ENCODE results near the gene FAM120B. TPM values are rescaled to one million over a fixed set of nuclear protein-coding genes. Genes with fewer than 3 reads are reported as not detected.
"Not testable (repeated sequence)": the region's sequence is repeated elsewhere in the genome, so short reads cannot be mapped to it uniquely, and the experiment has no call there.

FAM120B gene
- polyA plus RNA-seq, 4 donors: 33.4 to 40.2 (median 38.0) TPM

DNA sequence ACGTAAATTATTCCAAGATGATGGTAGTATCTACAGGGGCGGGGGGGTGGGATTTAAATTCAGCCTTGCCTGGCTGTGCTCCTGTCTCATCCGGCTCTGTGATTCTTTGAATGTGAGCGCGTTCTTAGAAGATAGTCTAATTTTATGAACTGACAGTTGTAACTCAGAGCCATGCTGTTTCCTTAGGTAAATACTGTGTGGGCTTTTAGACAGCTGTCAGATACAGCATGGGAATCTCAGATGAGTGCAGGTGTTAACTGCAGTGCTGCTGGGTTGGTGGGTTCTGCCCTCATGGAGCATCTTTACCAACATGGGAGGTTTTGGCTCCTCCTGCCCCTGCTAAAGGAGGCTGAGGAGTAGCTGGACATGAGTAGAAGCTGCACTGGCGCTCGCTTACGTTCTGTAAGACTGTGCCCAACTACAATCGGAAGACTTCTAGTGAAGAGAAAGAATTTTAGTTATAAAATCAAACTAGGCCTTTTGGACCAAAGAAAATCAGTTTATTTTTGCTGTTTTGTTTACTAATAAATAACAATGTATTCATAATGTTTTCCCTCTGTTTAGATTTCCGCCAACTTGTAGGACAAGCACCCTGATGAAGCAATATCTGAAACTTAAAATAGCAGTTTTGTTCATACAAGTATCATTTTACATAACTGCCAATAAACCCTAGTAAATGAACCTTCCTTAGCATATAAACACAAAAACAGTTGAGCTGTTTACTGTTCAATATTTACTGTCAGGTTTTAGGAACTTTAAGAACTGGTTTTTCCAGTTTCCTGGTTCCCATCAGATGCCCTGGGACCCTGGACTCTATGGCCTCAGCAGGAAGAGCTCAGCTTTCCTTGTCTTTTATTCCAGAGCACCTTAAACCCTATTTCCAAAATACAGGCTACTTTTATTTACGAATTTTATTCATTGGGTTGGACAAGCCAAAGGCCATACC, 66.1 kb downstream of the FAM120B start:
- no peak for DNase-seq (ENCODE audit: low read depth in 4 of 4, low spot score in 2 of 4)

- no peak for DNase-seq (ENCODE audit: low read depth in 4 of 4, low spot score in 2 of 4)
Measured at GRCh38 chr6:170374571-170375444, 68.2 kb downstream of the FAM120B start.

DNA sequence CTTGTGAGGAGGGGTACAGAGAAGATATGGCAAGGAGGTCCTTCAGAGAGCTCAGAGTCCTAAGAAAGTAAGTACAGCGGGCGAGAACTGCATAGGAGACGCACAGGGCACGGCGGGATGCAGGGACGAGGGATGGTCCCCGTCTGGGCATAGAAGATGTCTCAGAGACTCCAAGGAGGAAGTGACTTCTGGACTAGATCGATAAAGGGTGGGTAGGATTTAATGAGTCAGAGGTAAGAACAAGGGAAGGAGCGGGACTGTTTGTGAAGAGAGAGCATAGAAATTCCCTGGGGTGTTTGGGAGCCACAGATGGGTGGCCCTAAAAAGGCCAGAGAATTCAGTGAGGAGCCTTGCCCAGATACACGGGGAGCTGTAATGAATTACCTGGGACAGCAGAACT, 69.1 kb downstream of the FAM120B start:
- no peak for DNase-seq (ENCODE audit: low read depth in 4 of 4, low spot score in 2 of 4)

DNA sequence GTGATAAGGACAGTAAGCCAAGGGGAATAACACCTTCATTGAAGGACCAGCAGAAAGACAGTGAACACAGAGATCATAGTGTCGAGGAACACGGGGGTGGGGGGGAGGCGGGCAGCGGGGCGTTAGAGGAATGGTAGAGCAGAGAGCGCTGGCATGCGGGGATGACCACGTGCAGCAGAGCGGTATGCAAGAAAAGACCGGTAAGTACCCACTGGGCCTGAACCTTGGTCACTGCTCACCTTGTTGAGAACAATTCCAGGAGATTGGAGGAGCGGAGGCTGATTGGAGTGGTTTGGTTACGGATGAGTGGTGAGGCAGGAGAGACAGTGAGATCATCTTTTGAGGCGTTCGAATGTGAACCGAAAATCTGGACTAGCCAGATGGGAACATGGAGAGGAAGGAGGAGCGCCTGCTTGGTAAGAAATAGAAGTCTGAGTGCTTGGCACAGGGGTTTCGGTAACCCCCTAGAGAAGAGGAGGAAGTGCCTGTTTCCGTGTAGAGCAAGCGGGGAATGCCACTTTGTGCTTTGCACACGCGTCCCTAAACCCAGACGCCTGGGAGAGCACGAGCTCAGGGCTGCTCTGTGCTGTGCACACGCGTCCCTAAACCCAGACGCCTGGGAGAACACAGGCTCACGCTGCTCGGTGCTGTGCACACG, 70.0 kb downstream of the FAM120B start:
- no peak for DNase-seq (ENCODE audit: low read depth in 4 of 4, low spot score in 2 of 4)

GRCh38 chr6:170378502-170378901, 71.9 kb downstream of the FAM120B start:
- DNase-seq (ENCODE audit: low read depth in 4 of 4, low spot score in 2 of 4): no peak

DNA sequence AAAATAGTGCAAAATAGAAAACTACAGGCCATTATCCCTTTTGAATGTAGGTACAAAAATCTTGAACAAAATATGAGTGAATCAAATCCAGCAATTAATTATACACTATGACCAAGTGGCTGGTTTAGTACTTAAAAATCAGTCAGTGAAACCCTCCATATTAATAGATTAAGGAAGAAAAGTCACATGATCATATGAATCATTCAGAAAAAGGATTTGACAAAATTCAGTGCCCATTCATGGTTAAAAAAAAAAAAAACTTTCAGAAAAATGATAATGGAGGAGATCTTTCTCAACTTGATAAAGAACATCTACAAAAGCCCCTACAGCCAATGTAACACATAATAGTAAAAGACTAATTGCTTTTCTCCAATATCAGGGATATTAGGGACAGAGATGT, 75.0 kb downstream of the FAM120B start:
- DNase-seq (ENCODE audit: low read depth in 4 of 4, low spot score in 2 of 4): no peak

DNA sequence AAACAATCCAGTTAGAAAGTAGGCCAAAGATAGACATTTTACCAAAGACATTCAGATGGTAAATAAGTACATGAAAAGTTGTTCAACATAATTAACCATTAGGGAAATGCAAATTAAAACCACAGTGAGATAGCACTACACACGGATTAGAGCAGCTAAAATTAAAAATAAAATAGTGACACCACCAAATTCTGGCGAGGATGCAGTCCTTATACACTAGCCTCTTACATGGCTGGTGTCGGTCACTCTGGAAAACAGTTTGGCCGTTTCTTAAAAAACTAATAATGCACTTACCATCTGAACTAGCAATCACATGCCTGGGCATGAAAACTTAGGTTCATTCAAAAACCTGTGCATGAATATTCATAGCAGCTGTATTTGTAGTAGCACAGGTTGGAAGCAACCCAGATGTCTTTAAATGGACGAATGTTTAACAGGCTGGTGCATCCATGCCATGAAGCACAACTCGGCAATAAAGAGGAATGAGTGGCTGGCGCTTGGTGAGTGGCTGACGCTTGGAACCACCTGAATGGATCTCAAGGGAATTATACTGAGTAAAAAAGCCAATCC, 77.0 kb downstream of the FAM120B start:
- DNase-seq (ENCODE audit: low read depth in 4 of 4, low spot score in 2 of 4): no peak

- no peak for DNase-seq (ENCODE audit: low read depth in 4 of 4, low spot score in 2 of 4)
Measured at GRCh38 chr6:170385506-170385905, 78.9 kb downstream of the FAM120B start.

- DNase-seq (ENCODE audit: low read depth in 4 of 4, low spot score in 2 of 4): no peak
Measured at GRCh38 chr6:170388113-170388512, 81.6 kb downstream of the FAM120B start.

DNA sequence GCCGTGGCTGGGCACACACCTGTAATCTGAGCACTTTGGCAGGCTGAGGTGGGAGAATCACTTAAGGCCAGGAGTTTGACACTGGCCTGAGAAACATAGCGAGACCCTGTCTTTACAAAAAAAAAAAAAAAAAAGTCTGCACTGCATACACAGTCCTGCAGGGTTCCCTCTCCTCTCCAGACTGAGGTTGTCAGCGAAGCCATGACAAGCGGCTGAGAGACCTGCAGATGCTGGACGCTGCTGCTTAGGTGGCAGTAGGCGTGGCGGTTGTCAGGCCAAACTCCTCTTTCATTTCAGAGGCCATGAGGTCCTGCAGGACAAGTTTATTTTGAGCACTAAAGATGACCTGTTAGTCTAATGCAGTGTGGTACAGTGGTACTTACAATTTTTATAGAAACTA, 86.5 kb downstream of the FAM120B start:
- no peak for DNase-seq (ENCODE audit: low read depth in 4 of 4, low spot score in 2 of 4)

- no peak for DNase-seq (ENCODE audit: low read depth in 4 of 4, low spot score in 2 of 4)
Measured at GRCh38 chr6:170393807-170394399, 87.3 kb downstream of the FAM120B start.

DNA sequence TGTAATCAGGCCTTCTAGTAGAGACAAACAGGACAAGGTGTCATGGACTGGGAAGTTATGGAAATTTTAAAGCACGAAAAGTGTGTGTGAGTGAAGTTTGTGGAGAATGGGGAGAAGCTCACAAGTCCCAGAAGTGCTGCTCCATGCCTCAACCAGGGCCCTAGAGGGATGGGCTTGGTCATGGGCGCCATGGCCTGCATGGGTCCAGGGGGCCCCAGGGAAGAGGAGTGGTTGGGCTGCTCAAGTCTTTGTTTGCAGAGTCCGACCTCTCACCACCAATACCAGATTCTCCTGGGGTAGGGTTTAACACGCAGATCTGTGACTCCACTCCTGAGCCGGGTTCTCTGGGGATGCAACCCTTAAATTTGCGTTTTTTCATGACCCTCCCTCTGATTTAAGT, 88.4 kb downstream of the FAM120B start:
- no peak for DNase-seq (ENCODE audit: low read depth in 4 of 4, low spot score in 2 of 4)

GRCh38 chr6:170398743-170399369, 92.3 kb downstream of the FAM120B start:
- DNase-seq (ENCODE audit: low read depth in 4 of 4, low spot score in 2 of 4): not testable (repeated sequence)

DNA sequence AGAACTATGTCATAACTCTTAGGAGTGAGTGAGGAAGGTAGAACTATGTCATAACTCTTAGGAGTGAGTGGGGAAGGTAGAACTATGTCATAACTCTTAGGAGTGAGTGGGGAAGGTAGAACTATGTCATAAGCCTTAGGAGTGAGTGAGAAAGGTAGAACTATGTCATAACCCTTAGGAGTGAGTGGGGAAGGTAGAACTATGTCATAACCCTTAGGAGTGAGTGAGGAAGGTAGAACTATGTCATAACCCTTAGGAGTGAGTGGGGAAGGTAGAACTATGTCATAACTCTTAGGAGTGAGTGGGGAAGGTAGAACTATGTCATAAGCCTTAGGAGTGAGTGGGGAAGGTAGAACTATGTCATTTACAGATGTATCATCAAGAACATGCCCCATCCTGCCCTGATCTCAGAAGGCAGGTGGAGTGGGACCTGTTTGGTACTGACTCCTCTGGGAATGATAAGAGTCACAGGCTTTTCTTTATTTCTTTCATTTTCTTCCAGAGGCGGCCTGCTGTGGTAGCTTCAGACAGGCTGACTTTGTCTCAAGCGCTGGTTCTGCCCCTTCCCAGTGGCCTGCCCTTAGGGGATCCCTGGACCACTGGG, 93.5 kb downstream of the FAM120B start:
- DNase-seq (ENCODE audit: low read depth in 4 of 4, low spot score in 2 of 4): not testable (repeated sequence)

GRCh38 chr6:170402318-170403040, 95.9 kb downstream of the FAM120B start:
- DNase-seq (ENCODE audit: low read depth in 4 of 4, low spot score in 2 of 4): no peak

- DNase-seq (ENCODE audit: low read depth in 4 of 4, low spot score in 2 of 4): no peak
Measured at GRCh38 chr6:170403451-170403850, 96.9 kb downstream of the FAM120B start.

GRCh38 chr6:170404036-170404435, 97.5 kb downstream of the FAM120B start:
- DNase-seq (ENCODE audit: low read depth in 4 of 4, low spot score in 2 of 4): no peak

GRCh38 chr6:170404697-170405096, 98.1 kb downstream of the FAM120B start:
- DNase-seq (ENCODE audit: low read depth in 4 of 4, low spot score in 2 of 4): no peak

Data from left renal cortex interstitium (tissue), 4 donors.